ENCODE measurements around the gene PROCA1. TPM values are rescaled to one million over a fixed set of nuclear protein-coding genes. Genes with fewer than 3 reads are reported as not detected.
"Not testable (repeated sequence)": the region's sequence is repeated elsewhere in the genome, so short reads cannot be mapped to it uniquely, and the experiment has no call there.

PROCA1 gene
- total RNA-seq, 1 donor from 2014 or later = 6.0 TPM

- peaks cover 72% of the 10 kb centered on the region for H3K36me3 Mint-ChIP-seq (ENCODE audit: low read depth)
- intact Hi-C loops (cut with micrococcal nuclease) = no loop called here
- no peak overlapping the region for H3K27ac Mint-ChIP-seq
- H3K4me1 Mint-ChIP-seq = no peaks in the 10 kb centered on the region
- H3K4me3 Mint-ChIP-seq = no peak overlapping the region
- no peaks in the 10 kb centered on the region for H3K9me3 Mint-ChIP-seq
- no peaks in the 10 kb centered on the region for H3K27me3 Mint-ChIP-seq
- no peak for DNase-seq
Measured at GRCh38 chr17:28675490-28675889, 36.2 kb downstream of the PROCA1 start.

GRCh38 chr17:28669918-28670317, 41.8 kb downstream of the PROCA1 start:
- Mint-ChIP-seq H3K4me3 (no peak overlapping the region), H3K36me3 (ENCODE audit: low read depth) (peaks cover 63% of the 10 kb centered on the region), H3K9me3 (no peaks in the 10 kb centered on the region), H3K4me1 (peaks cover 20% of the 10 kb centered on the region), H3K27me3 (no peaks in the 10 kb centered on the region), H3K27ac (no peak overlapping the region)
- intact Hi-C loops (cut with micrococcal nuclease) = no loop called here
- DNase-seq = no peak

DNA sequence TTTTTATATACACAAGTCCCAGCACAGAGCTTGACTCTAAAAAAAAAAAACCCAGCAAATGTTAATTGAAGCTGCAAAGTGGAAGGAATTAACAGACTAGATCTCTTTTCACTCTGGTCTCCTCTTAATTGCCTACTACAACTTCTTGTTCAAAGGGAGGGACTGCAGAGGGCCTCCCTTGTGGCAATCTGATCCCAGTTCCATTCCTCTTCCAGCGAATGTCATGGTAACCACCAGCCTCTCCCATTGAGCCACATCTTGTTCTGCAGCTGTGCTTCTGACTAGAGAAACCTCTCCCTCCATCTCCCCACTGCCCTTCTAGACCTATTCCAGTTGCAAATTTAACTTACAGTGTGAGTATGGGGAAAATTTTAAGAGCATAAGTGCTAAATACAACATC, 43.8 kb downstream of the PROCA1 start:
- DNase-seq = no peak
- Mint-ChIP-seq H3K9me3 (no peaks in the 10 kb centered on the region), H3K4me3 (no peak overlapping the region), H3K27ac (no peak overlapping the region), H3K4me1 (peaks cover 38% of the 10 kb centered on the region), H3K27me3 (no peaks in the 10 kb centered on the region), H3K36me3 (ENCODE audit: low read depth) (peaks cover 59% of the 10 kb centered on the region)
- intact Hi-C loops (cut with micrococcal nuclease) = no loop called here

GRCh38 chr17:28665994-28666393, 45.7 kb downstream of the PROCA1 start:
- intact Hi-C loops (cut with micrococcal nuclease) = no loop called here
- H3K4me3 Mint-ChIP-seq = no peak overlapping the region
- no peak for DNase-seq
- no peaks in the 10 kb centered on the region for H3K9me3 Mint-ChIP-seq
- H3K27ac Mint-ChIP-seq = no peak overlapping the region
- H3K27me3 Mint-ChIP-seq = no peaks in the 10 kb centered on the region
- peaks cover 44% of the 10 kb centered on the region for H3K4me1 Mint-ChIP-seq
- H3K36me3 Mint-ChIP-seq (ENCODE audit: low read depth) = peaks cover 51% of the 10 kb centered on the region

DNA sequence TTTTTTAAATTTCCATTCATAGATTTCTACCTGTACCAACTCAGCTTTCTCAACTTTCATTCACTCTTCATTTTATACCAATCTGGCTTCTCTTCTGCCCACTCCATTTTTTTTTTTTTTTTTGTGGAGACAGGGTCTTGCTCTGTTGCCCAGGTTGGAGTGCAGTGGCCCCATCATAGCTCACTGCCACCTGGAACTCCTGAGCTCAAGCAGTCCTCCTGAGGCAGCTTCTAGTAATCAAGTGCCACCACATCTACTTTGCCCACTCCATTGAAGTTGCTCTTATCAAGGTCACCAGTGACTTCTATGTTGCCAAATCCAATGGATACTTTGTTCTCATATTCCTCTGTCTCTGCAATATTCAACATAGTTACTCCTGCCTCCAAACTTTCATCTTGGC, 48.0 kb downstream of the PROCA1 start:
- H3K4me3 Mint-ChIP-seq = peak overlapping the region; percentile 99
- DNase-seq = no peak
- peak overlapping the region; percentile 97 for H3K27ac Mint-ChIP-seq
- no peaks in the 10 kb centered on the region for H3K27me3 Mint-ChIP-seq
- H3K36me3 Mint-ChIP-seq (ENCODE audit: low read depth) = peaks cover 54% of the 10 kb centered on the region
- intact Hi-C loops (cut with micrococcal nuclease) = loop anchor here (2.0 to 5.0 kb wide), 2 partner anchors 49 to 65 kb away; partner anchors contain the start of genes PROCA1 and SPAG5
- H3K4me1 Mint-ChIP-seq = peaks cover 51% of the 10 kb centered on the region
- no peaks in the 10 kb centered on the region for H3K9me3 Mint-ChIP-seq

- Mint-ChIP-seq H3K4me1 (peaks cover 44% of the 10 kb centered on the region), H3K27me3 (no peaks in the 10 kb centered on the region), H3K9me3 (no peaks in the 10 kb centered on the region), H3K4me3 (peak overlapping the region; percentile 99), H3K36me3 (ENCODE audit: low read depth) (peaks cover 58% of the 10 kb centered on the region), H3K27ac (peak overlapping the region; percentile 97)
- no peak for DNase-seq
- intact Hi-C loops (cut with micrococcal nuclease) = loop anchor here (2.0 to 5.0 kb wide), 2 partner anchors 50 to 64 kb away; partner anchors contain the start of genes PROCA1 and SPAG5
Measured at GRCh38 chr17:28662527-28662829, 49.2 kb downstream of the PROCA1 start.

- Mint-ChIP-seq H3K9me3 (no peaks in the 10 kb centered on the region), H3K4me1 (peaks cover 43% of the 10 kb centered on the region), H3K4me3 (peak within 1 kb of the TSS; percentile 99), H3K27ac (peak within 1 kb of the TSS; percentile 97), H3K36me3 (ENCODE audit: low read depth) (peaks cover 59% of the 10 kb centered on the region), H3K27me3 (no peaks in the 10 kb centered on the region)
- intact Hi-C loops (cut with micrococcal nuclease) = loop anchor here (1.0 to 5.0 kb wide), 3 partner anchors 17 to 63 kb away; partner anchors contain the start of genes BLTP2, PROCA1 and SPAG5
- DNase-seq = peak; percentile 98
Measured at GRCh38 chr17:28661635-28662526, 49.8 kb downstream of the PROCA1 start, which contains the start of the genes SDF2 and SUPT6H. SDF2 (minus strand) TSS chr17:28661906; CDS start chr17:28661876, 30 bp downstream. SUPT6H (plus strand) TSS chr17:28662205; CDS start chr17:28673402, 11,197 bp downstream.

DNA sequence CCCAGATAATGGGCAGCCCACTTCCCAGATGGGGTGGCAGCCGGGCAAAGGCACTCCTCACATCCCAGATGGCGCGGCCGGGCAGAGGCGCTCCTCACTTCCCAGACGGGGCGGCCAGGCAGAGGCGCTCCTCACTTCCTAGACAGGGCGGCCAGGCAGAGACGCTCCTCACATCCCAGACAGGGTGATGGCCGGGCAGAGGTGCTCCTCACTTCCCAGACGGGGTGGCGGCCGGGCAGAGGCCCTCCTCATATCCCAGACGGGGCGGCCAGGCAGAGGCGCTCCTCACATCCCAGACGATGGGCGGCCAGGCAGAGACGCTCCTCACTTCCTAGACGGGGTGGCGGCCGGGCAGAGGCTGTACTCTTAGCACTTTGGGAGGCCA, 52.2 kb downstream of the PROCA1 start:
- H3K27me3 Mint-ChIP-seq; DNase-seq; H3K27ac Mint-ChIP-seq; intact Hi-C loops (cut with micrococcal nuclease); H3K9me3 Mint-ChIP-seq: not testable (repeated sequence)
- H3K4me1 Mint-ChIP-seq = peaks cover 29% of the 10 kb centered on the region
- peak overlapping the region; percentile 99 for H3K4me3 Mint-ChIP-seq
- H3K36me3 Mint-ChIP-seq (ENCODE audit: low read depth) = peaks cover 48% of the 10 kb centered on the region

DNA sequence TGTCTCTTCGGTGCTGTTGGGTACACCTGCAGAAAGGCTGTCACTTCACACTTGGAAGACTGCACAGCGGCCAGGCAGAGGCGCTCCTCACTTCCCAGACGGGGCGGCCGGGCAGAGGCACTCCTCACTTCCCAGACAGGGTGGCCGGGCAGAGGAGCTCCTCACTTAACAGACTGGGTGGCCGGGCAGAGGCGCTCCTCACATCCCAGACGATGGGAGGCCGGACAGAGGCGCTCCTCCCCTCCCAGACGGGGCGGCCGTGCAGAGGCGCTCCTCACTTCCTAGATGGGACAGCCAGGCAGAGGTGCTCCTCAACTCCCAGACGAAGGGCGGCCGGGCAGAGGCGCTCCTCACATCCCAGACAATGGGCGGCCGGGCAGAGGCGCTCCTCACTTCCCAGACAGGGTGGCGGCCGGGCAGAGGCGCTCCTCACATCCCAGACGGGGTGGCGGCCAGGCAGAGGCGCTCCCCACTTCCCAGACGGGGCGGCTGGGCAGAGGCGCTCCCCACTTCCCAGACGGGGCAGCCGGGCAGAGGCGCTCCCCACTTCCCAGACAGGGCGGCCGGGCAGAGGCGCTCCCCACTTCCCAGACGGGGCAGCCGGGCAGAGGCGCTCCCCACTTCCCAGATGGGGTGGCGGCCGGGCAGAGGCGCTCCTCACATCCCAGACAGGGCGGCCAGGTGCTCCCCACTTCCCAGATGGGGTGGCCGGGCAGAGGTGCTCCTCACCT, 52.8 kb downstream of the PROCA1 start:
- Mint-ChIP-seq H3K36me3 (ENCODE audit: low read depth) (peaks cover 49% of the 10 kb centered on the region), H3K4me1 (peaks cover 24% of the 10 kb centered on the region)
- intact Hi-C loops (cut with micrococcal nuclease); DNase-seq; H3K27me3 Mint-ChIP-seq; H3K4me3 Mint-ChIP-seq; H3K9me3 Mint-ChIP-seq; H3K27ac Mint-ChIP-seq: not testable (repeated sequence)

DNA sequence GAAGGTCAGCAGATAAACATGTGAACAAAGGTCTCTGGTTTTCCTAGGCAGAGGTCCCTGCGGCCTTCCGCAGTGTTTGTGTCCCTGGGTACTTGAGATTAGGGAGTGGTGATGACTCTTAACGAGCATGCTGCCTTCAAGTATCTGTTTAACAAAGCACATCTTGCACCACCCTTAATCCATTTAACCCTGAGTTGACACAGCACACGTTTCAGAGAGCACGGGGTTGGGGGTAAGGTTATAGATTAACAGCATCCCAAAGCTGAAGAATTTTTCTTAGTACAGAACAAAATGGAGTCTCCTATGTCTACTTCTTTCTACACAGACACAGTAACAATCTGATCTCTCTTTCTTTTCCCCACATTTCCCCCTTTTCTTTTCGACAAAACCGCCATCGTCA, 53.3 kb downstream of the PROCA1 start:
- peaks cover 20% of the 10 kb centered on the region for H3K4me1 Mint-ChIP-seq
- H3K9me3 Mint-ChIP-seq; intact Hi-C loops (cut with micrococcal nuclease); H3K27ac Mint-ChIP-seq; DNase-seq; H3K27me3 Mint-ChIP-seq; H3K4me3 Mint-ChIP-seq: not testable (repeated sequence)
- H3K36me3 Mint-ChIP-seq (ENCODE audit: low read depth) = peaks cover 45% of the 10 kb centered on the region

DNA sequence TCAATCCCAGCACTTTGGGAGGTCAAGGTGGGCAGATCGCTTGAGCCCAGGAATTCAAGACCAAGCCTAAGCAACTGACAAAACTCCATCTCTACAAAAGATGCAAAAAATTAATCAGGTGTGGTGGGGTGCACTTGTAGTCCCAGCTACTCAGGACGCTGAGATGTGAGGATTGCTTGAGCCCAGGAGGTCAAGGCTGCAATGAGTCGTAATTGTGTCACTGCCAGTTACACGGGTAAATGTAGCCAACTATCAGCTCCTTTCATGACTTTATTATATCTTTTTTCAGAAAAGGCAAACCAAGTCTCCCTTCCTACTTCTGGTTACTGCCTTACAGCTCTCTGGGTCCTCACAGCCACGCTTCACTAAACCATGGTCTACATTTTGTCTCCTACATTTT, 53.9 kb downstream of the PROCA1 start:
- intact Hi-C loops (cut with micrococcal nuclease) = no loop called here
- Mint-ChIP-seq H3K4me3 (no peak overlapping the region), H3K27me3 (no peaks in the 10 kb centered on the region), H3K36me3 (ENCODE audit: low read depth) (peaks cover 43% of the 10 kb centered on the region), H3K4me1 (peaks cover 16% of the 10 kb centered on the region), H3K27ac (no peak overlapping the region), H3K9me3 (no peaks in the 10 kb centered on the region)
- no peak for DNase-seq

DNA sequence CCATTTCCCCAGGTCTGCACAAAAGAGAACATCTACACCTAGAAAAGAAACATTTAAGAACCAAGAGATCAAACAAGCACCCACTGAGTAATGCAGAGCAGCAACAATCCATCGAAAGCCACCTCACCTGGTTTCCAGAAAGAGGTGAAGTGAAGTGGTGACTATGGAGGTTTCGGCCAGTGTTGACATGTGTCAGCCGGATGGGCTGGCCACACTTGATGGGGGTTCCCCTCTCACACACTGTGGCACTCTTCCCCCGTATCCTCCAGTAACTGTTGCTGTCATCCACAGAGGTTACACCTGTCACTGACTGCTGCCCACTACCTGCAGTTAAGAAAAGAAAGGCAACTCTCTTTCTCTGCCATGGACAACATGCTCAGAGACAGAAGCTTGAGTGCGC, 56.5 kb downstream of the PROCA1 start:
- intact Hi-C loops (cut with micrococcal nuclease) = no loop called here
- Mint-ChIP-seq H3K4me1 (peaks cover 4% of the 10 kb centered on the region), H3K27ac (no peak overlapping the region), H3K27me3 (no peaks in the 10 kb centered on the region), H3K4me3 (no peak overlapping the region), H3K9me3 (no peaks in the 10 kb centered on the region), H3K36me3 (ENCODE audit: low read depth) (peaks cover 33% of the 10 kb centered on the region)
- DNase-seq = no peak

Data from activated CD4-positive, alpha-beta T cell treated with anti-CD3 and anti-CD28 coated beads, Interleukin-2, amount 10 ng/mL, durations not matched to agents 24 days and 14 days (primary cell).